ENCODE data around the gene SLC7A6. TPM values are rescaled to one million over a fixed set of nuclear protein-coding genes. Genes with fewer than 3 reads are reported as not detected.

SLC7A6 gene
- total RNA-seq, 4 donors from 2014 or later: 73.1 to 116 (median 85.7) TPM

GRCh38 chr16:68228652-68229051, 35.7 kb upstream of the SLC7A6 start:
- Histone ChIP-seq H3K36me3 (peaks cover 27 to 35% of the 10 kb centered on the region in 2 donors), H3K4me3 (replicated peaks in 1 of 3) (no peak overlapping the region), H3K27me3 (no peaks in the 10 kb centered on the region), H3K27ac (peak overlapping the region in 1 of 3 donors; percentile 37), H3K9me3 (no peaks in the 10 kb centered on the region), H3K4me1 (peaks cover 14 to 24% of the 10 kb centered on the region in 2 donors)
- TF ChIP-seq POLR2A (IDR thresholded peaks at IDR 0.05): no peak
- no peak for TF ChIP-seq CTCF (IDR thresholded peaks at IDR 0.05)
- intact Hi-C loops (cut with DNase I): no loop called here
- DNase-seq: no peak
- WGBS, 2 donors: 86 to 94% methylated on average over 3 of the region's 3 CpGs

- intact Hi-C loops (cut with DNase I): loop anchor here (10.0 kb wide), 1 partner anchor 235 kb away; the partner anchor contains the start of gene DPEP2
- Histone ChIP-seq H3K4me3 (replicated peaks in 1 of 3) (no peak overlapping the region), H3K27me3 (no peaks in the 10 kb centered on the region), H3K36me3 (peaks cover 27 to 35% of the 10 kb centered on the region in 2 donors), H3K4me1 (peaks cover 18 to 27% of the 10 kb centered on the region in 2 donors), H3K9me3 (no peaks in the 10 kb centered on the region), H3K27ac (peak overlapping the region in 1 of 3 donors; percentile 29)
- DNase-seq: peak; percentile 43 to 46
- WGBS, 2 donors: 34 to 62% methylated on average over 4 of the region's 4 CpGs
- TF ChIP-seq CTCF (IDR thresholded peaks at IDR 0.05) (peak; percentile 62 to 93 (median 88)), POLR2A (IDR thresholded peaks at IDR 0.05) (no peak)
These were observed 34.7 kb upstream of the SLC7A6 start for GRCh38 chr16:68229431-68230175.

GRCh38 chr16:68230176-68230571, 34.2 kb upstream of the SLC7A6 start:
- no peak for TF ChIP-seq CTCF (IDR thresholded peaks at IDR 0.05)
- TF ChIP-seq POLR2A (IDR thresholded peaks at IDR 0.05): no peak
- Histone ChIP-seq H3K36me3 (peaks cover 27 to 35% of the 10 kb centered on the region in 2 donors), H3K27me3 (no peaks in the 10 kb centered on the region), H3K4me1 (peaks cover 21 to 27% of the 10 kb centered on the region in 2 donors), H3K27ac (no peak overlapping the region), H3K4me3 (replicated peaks in 1 of 3) (no peak overlapping the region), H3K9me3 (no peaks in the 10 kb centered on the region)
- DNase-seq: no peak
- intact Hi-C loops (cut with DNase I): loop anchor here (10.0 kb wide), 1 partner anchor 235 kb away; the partner anchor contains the start of gene DPEP2
- 90 to 92% methylated on average over 5 to 6 of the region's 9 CpGs for WGBS, 2 donors

GRCh38 chr16:68230956-68231355, 33.4 kb upstream of the SLC7A6 start:
- intact Hi-C loops (cut with DNase I): loop anchor here (10.0 kb wide), 1 partner anchor 236 kb away; the partner anchor contains the start of gene DPEP2
- DNase-seq: no peak
- TF ChIP-seq POLR2A (IDR thresholded peaks at IDR 0.05) (no peak), CTCF (IDR thresholded peaks at IDR 0.05) (no peak)
- Histone ChIP-seq H3K9me3 (no peaks in the 10 kb centered on the region), H3K4me3 (replicated peaks in 1 of 3) (no peak overlapping the region), H3K36me3 (peaks cover 27 to 35% of the 10 kb centered on the region in 2 donors), H3K4me1 (peaks cover 22 to 27% of the 10 kb centered on the region in 2 donors), H3K27ac (no peak overlapping the region), H3K27me3 (no peaks in the 10 kb centered on the region)
- 89 to 92% methylated on average over 9 to 10 of the region's 12 CpGs for WGBS, 2 donors

Measured in thyroid gland (tissue), 4 donors.